GM20431 (cell line): ENCODE data around the gene ABCA4.

Experiments
- in situ Hi-C: fragments of 300-500 bp; cut with MseI, MboI; formaldehyde crosslinking; loops from one replicate; pipeline ENCODE4 v1.15.0; 2020; ENCODE audit warnings: low sequenced_read_pairs; ENCODE audit not compliant: unreplicated experiment

Gene ABCA4

GRCh38 chr1:94038511-94038910 is 82.4 kb downstream of the ABCA4 start:
- in situ Hi-C loops, result loop anchor here (25.0 kb wide), 1 partner anchor 424 kb away; no protein-coding TSS in a partner anchor

DNA sequence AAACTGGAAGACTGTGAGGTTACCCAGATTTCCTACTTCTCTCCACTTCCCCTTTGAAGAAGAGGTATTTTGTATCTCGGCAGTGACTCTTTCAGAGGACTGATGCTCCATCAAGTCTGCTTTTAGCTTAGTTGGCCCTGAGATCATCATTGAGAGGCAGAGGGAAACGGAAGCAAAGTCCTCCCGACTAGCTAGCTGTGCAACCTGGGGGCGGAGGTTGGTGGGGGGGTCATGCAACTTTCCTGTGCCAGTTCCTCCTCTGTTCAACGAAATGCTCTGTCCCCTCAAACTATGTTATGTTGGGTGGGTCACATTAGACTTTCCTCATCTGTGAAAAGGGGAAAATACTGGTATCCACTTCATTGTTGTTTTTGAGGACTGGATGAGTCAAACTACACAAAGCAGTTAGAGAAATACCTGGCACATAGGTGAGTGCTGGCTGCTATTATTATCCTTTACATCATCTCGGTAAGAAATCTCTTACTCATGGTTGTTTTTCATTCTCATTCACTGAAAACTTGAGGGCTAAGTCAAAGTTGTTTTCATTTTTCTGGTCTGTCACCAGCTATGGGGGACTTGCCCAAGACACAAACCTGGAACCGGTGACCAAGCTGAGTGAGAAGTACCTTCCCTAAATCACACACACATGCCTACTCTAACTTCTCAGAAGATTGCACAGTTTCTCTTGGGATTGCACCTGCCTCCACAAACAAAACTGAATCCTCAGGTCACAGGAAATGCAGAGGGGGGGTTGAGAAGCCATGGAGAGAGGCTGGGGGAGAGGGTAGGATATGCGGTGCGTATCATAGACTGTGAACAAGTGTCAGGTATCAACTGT is 83.3 kb downstream of the ABCA4 start:
- in situ Hi-C loops, result loop anchor here (25.0 kb wide), 1 partner anchor 425 kb away; no protein-coding TSS in a partner anchor

DNA sequence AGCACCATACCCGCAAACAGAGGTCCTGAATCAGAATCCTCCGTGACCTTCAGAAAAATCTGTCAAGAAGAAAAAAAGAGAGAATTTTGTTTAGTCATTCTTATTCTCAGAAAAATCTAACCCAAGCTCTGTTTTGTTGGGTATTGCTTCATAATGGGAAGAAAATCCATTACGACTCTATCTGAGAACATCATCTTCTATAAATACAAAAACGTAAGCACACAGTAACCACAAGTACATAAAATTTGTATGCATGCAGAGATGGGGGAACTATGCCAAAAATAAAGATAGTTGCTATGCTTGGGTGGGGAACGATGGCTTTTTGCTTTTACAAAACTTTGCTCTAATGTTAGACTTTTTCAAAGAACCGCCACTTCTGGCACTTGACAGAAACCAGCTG is 84.2 kb downstream of the ABCA4 start:
- in situ Hi-C loops, result loop anchor here (25.0 kb wide), 1 partner anchor 426 kb away; no protein-coding TSS in a partner anchor

DNA sequence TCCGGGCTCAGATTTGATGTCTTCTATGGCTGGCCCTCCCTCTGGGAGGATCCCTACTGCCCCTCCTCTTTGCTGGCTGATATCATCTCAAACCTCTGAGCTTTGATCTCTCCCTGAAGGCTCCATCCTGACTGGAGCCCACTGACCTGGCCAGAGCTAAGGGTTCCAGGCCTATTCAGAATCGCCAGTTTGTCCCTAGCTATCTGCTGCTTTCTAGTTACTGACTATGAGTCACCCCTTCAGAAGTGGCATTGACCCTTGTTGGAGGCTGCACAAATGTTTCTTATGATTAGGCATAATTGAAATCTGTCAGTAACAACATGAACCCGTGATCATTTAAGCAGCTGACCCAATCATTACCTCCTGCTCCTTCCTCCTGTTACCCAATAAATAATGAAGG is 87.1 kb downstream of the ABCA4 start:
- in situ Hi-C loops, result loop anchor here (25.0 kb wide), 1 partner anchor 428 kb away; no protein-coding TSS in a partner anchor

DNA sequence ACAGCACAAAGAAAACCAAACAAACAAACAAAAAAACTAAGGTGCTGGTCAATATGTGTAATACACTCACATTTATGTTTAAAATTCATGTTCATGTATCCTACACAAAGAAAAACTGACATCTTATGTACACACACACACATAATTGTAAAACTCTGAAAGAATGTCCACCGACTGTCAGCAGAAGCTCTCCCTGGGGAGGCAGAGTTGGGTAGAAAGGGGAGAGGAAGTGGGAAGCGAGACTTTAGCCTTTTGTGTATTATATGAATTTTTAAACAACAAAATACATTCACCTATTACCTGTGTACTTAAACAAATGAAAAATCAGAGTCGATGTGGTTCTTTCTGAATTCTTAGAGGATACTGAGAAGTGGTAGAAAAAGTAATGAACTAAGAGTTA is 88.3 kb downstream of the ABCA4 start:
- in situ Hi-C loops, result loop anchor here (25.0 kb wide), 1 partner anchor 430 kb away; no protein-coding TSS in a partner anchor

- in situ Hi-C loops, result loop anchor here (25.0 kb wide), 1 partner anchor 431 kb away; no protein-coding TSS in a partner anchor
Measured at GRCh38 chr1:94031591-94031990, 89.4 kb downstream of the ABCA4 start.

- in situ Hi-C loops, result loop anchor here (25.0 kb wide), 1 partner anchor 431 kb away; no protein-coding TSS in a partner anchor
Measured at GRCh38 chr1:94031154-94031553, 89.8 kb downstream of the ABCA4 start.

DNA sequence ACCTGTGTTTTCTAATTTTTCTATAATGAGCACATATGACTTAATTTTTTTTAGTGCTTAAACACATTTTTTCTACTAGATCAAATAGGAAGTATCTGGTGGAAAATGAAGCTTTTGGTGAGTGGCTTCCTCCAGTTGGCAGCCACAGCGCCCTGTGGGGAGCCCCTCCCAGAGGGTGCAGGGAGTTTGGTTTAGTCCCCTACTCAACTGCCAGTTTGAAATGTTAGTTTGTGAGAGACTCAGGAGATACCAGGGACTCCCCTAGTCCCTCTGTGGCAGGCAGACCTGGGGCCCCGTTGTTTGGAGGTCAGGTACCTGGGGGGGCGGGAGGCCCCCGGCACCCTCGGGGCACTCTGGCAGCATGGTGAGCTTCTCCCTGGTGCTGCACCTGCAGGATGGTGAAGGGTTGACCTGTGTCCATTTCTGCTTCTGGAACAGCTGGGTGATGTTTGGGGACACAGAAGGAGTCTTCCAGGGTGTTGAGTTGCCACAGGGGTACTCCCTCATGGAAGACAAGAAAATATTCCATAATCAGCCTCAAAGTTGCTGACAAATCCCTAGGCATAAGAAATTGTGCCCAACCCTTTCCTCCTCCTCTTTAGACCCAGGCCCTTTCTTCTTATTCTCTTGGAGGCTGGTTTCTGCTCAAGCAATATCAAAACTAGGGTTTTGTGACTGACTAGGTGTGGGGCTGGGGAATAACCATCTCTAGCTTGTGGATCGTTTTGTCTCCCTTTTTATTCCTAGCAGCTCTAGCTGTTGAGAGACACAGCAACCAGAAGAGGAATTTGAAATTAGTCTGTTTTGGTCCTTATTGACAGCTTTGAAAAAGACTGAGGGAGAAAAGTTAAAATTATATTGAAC is 91.6 kb downstream of the ABCA4 start:
- in situ Hi-C loops, result loop anchor here (25.0 kb wide), 1 partner anchor 433 kb away; no protein-coding TSS in a partner anchor

- in situ Hi-C loops, result loop anchor here (25.0 kb wide), 1 partner anchor 434 kb away; no protein-coding TSS in a partner anchor
Measured at GRCh38 chr1:94027721-94028515, 93.0 kb downstream of the ABCA4 start.

DNA sequence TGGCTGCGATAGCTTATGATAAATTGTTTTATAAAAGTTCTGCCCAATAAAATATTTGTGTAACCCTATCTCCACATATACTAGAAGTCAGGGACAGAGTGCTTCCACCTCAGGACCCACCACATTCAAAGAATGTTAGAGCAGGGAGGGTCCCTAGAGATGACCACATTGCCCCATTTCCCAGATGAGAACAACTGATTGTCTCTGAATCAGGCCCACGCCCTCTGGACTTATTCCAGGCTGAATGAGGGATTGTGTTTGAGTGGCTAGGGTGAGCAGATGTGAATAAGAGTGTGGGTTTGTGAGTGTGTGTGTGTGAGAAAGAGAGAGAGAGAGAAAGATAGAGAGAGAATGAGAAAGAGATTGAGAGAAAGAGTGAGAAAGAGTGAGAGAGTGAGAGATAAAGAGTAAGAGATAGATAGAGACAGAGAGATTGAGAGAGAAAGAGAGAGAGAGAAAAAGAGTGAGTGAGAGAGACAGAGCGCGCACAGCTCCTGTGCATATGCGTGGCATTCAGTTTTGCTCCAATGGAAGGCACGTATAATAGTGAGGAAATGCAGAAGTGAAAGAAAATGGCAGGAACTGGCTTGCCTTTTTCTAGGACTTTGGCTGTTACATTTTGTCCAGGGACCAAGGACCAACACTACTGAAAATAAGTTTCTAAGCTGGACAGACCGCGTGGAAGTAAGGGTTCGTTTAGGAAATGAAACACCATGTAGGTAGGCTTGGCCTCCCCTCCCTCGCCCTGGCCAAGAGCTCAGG is 94.1 kb downstream of the ABCA4 start:
- in situ Hi-C loops, result loop anchor here (25.0 kb wide), 1 partner anchor 436 kb away; no protein-coding TSS in a partner anchor

- in situ Hi-C loops, result loop anchor here (25.0 kb wide), 1 partner anchor 437 kb away; no protein-coding TSS in a partner anchor
Measured at GRCh38 chr1:94025383-94026340, 95.3 kb downstream of the ABCA4 start.

DNA sequence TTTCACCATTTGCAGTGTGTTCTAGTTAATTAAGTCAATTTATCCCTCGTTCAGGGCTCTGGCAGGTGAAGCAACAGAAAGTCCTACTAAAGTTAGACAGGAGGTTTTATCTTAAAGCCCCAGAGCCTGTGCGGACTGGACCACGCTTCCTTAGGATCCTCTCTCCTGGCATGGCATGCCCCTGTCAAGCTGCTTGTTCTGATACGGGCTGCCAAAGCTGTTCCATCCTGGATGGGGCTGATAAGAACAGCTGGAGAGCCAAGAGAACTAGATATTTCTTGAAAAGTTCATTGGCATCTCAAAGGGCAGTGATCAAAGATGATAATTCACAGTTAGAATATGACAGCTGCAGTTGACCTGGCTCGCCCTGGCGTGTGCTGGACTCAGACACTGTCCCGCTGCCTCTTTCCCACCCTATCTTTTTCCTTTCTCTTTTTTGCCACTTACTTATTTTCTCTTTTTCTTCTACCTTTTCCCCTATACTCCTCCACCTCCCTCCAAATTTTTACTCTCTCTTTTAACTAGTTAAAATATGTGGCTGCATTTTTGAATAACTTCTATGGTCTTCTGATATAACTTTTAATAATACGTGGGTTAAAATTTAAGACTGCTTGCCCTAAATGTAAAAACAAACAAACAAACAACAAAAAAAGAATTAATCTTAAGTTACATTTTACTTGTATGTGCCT is 96.7 kb downstream of the ABCA4 start:
- in situ Hi-C loops, result no loop called here

DNA sequence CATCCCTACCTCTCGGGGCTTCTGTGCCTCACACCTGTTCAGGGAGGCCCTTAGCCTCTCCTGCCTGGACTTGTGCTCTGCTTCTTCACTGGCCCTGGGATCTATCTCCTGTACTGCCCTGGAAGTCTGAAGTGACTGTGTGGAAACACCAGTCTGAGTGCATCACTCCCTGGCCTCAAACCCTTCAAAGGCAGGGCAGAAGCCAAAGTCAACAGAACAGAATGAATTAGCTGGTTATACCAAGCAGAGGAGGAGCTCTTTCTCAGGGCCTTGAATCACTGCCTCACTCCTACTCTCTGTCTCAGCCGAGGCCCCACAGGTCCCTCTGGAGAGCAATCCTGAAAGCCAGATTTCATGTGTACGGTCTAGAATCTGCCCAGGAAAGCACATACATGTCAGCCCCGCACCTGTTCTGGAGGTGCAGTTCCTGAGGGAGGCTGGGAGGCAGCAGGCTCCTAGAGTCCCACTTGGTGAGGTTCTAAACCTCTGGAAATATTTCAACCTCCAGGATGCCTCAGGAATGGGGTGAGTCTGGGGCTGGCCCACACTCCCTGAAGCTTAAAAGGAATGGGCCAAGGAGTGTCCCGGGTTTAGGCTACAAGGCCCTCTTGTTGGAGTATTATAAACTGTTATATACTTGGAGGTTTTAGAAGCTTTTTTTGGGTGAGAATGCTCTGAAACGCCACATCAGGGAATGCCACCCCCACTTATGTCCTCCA is 98.3 kb downstream of the ABCA4 start:
- in situ Hi-C loops, result no loop called here

GRCh38 chr1:94020764-94021579 is 100.0 kb downstream of the ABCA4 start:
- in situ Hi-C loops, result no loop called here

GRCh38 chr1:94019327-94019726 is 101.6 kb downstream of the ABCA4 start:
- in situ Hi-C loops, result no loop called here
